IPS DF 19.7 (cell line): Measurements from ENCODE around the gene MRAS.
"Not testable (repeated sequence)": the region's sequence is repeated elsewhere in the genome, so short reads cannot be mapped to it uniquely, and the experiment has no call there.

Experiments used
- DNase-seq: peaks from one replicate; pipeline ENCODE4 v3.0.0-alpha.2; 2013; ENCODE audit warnings: low read depth, low spot score

The MRAS gene

DNA sequence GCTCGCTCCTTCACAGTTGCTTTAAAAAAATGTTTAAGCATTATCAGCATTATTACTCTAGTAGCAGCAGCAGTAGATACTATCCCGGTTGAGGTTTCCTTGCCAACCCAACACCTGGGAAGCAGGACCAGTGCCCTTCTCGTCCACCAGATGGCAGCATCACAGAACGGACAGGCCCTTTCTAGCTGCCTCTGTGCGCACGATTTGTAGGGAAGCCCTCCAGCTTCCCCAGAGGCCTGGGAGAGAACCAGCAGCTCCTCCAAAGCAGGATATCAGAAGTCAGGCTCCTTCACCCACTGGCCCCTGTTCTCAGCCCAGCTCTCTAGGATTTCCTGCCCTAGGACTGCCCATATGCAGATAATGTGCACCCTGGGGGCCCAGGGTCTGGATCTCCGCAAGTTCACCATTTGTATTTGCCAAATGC, 69.2 kb downstream of the MRAS start:
- DNase-seq, result peak; percentile 78

DNA sequence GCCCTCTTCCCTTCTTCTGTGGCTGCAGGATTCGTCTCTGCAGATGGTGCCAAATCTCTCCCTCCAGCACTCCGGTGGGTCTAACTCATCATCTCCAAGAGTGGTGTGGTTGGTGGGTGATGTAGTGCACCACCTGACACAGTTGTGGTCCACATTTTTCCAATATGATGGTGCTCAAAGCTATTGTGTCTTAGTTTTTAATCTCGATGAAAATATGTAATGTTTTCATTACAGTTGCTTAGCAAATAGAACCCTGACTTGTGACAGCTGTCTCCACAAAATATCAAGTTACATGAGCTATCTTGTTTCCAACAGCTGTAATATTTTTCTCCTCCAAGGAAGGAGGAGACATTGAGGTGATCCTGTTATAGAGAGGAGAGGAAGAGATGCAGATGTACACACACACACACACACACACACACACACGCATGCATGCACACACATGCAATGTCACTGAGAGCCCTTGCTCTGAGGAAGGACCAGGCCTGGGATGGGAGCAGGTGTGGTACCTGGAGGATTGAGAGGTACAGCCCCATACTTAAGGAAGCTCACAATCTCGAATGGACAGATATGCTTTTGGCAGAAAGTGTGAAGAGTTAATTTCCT, 70.3 kb downstream of the MRAS start:
- no peak for DNase-seq

DNA sequence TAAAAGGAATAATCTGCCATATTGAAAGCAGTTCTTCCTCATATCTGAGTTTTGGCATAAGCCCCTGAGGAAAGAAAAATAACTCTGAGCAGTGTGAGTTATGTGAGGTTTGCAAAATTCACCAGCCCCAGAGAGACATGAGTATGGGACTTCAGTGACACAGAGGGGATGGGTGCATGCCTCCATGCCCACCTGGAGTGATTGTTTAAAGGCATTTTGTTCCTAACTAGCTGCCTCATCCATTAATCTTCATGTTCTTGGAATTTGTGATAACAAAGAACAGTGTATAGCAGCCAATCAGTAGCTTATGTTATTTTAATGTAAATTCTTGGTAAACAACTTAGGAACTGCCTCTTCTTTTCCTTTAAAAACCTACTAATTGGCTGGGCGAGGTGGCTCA, 74.9 kb downstream of the MRAS start:
- DNase-seq, result no peak

DNA sequence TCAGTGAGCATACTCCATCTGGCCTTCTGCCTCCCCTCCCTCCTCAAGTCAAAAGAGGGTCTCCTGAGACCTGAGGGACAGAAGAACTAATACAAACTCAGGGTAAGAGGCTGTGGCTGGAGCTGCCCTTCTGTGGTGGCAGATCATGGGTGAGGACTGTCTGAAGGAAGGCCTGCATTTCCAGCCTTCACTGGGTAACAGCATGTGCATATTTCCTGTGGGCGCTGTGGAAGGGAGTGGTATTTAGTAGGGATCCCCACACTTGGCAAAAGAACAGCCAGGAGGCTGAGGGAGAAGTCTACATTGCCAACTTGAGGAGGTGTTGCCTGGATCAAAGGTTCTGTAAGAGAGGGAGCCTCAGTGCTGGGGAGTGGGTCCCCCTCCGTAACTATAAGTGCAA, 75.9 kb downstream of the MRAS start:
- DNase-seq, result no peak

DNA sequence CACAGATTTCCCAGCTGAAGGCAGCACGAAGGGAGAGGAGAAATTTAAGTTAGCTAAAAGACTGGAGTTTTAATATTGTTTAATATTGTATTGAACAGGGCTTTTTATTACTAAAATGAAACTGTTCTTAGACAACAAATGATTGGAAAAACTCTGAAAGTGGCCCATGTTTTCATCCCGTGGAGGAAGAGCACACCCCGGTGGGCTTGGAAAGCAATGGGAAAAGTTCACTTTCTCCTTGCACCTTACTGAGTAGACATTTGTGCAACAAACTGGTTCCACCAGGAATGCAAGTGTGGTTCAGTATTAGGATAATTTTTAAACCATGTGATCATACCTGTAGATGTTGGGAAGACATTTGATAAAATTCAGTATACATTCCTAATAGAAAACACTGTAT, 77.8 kb downstream of the MRAS start:
- no peak for DNase-seq

DNA sequence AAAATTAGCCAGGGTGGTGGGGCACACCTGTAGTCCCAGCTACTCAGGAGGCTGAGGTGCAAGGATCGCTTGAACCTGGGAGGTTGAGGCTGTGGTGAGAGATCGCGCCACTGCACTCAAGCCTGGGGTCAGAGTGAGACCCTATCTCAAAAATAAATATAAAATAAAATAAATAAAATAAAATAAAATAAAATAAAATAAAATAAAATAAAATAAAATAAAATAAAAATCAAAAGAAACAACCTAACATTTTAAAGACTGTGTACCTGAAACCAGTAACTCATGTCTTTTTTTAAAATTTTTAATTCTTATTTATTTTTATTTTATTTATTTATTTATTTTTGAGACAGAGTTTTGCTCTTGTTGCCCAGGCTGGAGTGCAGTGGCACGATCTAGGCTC, 78.4 kb downstream of the MRAS start:
- DNase-seq, result not testable (repeated sequence)

DNA sequence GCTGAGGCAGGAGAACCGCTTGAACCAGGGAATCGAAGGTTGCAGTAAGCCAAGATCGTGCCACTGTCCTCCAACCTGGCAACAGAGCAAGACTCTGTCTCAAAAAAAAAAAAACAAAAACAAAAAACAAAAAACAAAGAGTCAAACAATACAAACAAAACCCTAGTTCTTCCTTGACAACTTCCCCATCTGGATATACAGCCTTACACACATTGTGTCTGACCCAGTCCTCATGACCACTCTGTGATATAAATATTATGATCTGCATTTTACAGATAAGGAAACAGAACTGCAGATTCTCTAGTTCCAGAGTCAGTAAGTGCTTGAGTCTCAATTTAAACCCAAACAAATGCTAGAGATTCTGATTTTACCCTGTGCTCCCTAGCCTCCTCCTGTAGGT, 81.3 kb downstream of the MRAS start:
- DNase-seq, result no peak

DNA sequence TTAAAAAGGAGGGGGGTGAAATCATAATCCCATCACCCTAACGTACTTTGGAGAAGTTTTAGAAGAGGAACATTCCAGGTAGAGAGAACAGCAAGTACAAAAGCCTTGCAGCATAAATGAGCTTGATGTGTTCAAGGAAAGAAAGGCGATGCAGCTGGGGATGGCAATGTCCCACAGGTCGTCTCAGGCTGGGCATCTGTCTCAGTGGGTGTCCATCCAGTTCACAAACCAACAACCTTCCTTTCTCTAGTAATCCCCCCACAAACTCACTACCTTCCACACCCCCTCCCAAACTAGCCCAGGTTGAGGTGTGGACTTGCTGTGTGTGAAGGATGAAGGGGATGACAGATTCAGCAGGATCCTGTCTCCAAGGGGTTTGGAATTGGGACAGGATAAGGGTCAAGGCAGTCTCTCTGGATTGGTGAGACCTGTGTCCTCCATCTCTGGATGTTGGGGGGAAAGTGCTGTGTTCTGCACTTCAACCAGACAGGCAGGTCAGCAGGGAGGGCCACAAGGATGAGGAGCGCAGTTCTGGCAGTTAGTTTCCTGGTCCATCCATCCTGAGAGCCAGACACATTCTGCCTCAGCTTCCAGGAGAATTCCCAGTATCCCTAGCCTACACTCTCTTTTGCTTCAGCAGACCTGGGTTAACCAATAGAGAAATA, 84.3 kb downstream of the MRAS start:
- DNase-seq, result no peak

DNA sequence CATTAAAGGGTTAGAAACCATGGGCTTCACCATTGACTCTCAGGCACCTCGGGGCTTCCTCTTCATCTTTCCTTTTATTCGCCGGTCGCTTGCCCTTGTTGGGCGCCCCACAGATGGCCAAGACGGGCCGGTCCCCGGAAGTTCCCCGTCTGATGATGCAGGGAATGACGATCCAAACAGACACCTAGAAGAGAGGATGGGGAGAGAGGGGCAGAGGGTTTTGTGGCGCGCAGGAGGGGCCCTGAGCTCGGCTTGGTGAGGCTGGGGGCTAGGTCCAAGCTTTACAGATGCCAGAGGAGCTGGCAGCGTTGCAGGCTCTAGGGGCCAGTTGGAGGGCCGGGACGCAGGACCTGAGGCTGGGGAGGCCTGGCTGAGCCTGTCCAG, 85.5 kb downstream of the MRAS start:
- no peak for DNase-seq

DNA sequence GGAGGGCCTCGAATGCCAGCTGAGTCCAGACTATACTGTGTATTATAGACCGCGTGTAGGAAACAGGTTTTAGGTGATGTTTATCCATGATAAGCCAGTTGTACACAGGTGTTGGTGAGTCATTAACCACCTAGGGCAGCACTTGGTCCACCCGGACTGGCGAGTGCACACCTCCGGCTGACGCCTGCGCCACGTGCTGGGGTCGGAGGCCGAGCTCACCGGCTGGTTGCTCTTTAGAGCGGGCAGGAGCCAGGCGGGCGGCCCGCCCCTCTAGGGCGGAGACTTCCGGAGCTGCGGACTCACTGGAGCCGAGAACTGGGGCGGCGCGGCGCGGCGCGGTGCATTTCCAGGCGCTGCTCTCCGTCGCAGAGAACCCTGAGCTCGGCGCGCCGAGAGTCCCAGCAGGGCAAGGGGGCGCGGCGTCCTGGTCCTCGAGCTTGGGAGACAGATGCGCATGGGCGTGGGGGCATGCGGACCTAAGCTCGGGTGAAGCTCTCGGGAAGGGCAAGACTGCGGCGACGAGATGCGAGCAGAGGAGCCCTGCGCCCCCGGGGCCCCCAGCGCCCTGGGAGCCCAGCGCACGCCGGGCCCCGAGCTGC, 86.0 kb downstream of the MRAS start, which contains the start of gene ESYT3:
TSS of gene ESYT3 (plus strand) at position 341 of the 599 bp plus-strand sequence. CDS start at position 524, 183 bp downstream.
- peak; percentile 59 for DNase-seq

DNA sequence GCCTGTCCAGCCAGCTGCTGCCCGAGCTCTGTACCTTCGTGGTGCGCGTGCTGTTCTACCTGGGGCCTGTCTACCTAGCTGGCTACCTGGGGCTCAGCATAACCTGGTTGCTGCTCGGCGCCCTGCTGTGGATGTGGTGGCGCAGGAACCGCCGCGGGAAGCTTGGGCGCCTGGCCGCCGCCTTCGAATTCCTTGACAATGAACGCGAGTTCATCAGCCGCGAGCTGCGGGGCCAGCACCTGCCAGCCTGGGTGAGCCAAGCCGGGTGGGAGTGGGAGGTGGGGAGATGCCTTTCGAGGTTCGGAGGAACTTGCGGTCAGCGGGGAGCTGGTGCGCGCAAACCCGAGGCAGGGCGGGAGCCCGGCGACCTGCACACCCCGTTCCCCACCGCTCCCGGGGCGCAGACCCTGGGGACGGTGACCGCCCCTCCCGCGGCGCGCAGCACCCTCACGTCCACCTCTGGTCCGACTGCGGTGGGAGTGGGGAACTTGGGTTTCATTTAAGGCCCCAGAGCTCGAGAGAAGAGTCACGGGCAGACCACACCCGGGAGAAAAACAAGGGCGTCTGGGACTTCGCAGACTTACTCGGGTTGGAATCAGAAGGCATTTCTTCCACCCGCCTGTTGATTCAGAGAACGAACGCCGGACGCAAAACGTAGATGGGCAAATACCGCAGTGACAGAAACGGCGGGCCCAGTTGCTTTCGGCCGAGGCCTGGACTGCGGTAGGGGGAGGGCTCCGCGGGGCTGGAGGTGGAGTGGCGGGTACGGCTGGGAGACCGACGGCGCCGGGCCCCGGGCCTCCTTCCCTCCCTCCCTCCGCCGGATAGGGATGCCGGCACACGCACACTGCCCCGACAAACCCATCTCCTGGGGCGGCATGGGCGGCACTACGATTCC, 86.7 kb downstream of the MRAS start:
- DNase-seq, result no peak

DNA sequence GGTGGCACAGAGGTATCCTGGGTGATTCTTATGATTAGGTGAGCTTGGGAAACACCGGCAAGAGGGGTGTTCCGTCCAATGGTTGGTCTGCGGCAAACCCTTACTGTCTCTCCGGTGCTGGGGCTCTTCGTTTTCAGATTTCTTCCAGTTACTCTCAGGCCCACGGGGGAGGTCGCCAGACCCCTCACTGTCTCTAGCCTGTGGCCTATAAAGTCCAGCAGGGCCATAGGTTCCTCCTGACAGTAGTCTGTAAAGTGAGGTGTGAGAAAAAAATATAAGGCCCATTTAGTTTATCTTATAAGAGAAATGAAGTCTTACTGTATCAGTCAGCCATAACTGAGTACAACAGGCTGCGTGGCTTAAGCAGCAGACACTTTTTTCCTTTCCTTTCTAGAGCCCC, 87.5 kb downstream of the MRAS start:
- DNase-seq, result no peak

DNA sequence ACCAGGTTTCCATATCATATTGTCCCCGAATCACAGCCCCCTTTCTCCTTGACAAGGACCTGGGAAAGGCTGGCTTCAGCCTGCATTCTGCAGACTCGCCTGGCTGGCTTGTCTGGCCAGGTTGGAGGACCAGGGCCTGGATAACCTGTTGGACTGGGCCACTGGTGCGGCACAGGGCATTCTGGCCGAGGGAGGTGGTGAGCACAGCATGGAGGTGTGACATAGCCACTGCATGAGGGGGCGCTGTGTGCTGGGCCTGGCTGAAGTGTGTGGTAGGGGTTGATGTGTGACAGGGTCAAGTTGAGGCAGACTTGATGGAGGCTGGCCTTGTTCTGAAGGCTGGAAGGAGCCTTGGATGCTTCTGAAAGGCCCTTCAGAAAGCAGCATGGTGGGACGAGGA, 88.9 kb downstream of the MRAS start:
- no peak for DNase-seq

DNA sequence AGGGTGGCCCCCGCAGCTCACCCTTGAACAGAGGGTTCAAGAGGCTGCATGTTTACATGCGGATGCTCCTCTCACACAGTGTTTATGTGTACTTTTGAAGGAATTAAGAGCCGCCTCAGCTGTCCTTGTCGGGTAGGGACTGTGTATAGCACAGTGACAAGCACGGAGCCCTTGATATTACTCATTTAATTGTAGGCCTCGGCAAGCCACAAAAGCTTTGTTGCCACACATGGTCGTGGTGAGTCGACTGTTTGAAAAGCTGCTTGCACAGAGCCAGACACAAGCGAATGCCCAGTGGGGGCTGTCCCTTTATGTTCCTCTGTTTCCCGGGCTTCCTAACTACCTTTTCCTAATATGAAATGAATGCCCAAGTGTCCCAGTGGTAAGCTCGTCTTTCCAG, 90.5 kb downstream of the MRAS start:
- DNase-seq, result no peak

DNA sequence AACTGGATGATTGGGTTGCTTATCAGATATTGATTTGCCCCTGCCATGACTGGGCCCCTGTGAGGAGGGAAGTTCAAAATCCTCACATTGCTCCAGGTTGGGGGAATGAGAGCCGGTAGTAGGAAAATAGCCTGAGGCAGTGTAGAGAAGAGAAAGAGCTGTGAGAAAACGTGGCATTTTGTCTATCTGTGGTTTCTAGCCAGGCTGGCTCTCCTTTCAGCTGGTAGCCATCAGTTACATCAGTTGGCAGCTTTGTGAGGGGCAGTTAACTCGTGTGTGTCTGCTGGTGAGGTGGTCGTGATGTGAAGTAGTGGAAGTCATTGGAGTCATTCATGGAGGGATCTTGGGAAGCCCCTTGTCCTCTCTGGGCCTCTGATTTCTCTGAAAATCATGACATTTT, 91.3 kb downstream of the MRAS start:
- no peak for DNase-seq

DNA sequence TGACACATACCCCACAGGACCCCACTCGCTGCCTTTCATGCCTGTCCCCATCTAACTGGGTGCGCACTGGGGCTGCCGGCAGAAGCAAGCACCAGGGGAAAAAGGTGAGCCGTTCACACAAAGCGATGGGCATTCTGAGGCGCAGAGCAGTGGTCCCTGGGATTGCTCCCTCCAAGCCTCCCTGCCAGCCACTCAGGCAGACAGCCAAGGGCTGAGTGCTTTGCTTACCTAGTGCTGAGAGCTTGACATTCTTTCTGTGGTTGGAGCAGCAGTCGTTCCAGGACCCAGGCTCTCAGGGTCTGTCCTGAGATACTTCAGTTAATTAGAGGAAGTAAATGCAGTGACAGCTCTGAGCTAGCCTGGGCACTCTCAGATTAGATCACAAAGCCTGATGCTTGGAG, 91.7 kb downstream of the MRAS start:
- DNase-seq, result no peak

DNA sequence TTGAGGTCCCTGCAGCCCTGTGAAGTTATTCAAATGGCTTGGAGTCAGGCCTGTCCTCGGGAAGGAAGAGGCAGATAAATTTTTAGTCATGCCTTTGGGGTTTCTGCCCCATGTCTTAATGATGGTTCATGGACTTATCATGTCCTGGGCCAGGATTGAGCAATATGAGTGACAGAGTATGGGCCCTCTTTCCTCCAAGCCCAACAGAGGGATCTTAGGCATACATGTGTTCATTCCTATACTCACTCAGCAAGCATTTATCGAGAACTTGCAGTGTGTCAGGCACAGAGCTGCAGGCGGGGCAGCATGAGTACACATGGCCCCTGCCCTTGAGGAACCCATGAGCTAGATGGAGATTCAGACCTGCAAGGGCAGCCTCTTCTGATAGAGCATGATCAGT, 92.2 kb downstream of the MRAS start:
- DNase-seq, result no peak

DNA sequence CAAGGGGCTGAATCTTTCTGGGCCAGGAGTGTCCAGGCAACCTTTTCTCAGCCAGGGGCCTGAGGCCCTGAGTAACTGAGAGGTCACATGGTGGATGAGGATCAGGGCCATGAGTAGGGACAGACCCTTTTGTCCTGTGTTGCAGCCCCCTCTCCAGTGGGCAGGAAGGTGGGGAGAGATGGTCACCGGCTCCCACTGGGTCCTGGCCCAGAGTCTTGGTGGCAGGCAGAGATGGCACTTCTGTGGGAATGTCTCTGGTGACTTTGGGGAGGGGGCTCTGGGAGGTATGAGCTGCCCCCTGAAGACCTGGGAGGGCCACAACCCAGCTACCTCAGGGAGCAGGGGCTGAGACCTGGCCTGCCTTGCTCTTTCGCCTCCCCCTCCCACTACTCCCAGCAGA, 92.9 kb downstream of the MRAS start:
- DNase-seq, result no peak

DNA sequence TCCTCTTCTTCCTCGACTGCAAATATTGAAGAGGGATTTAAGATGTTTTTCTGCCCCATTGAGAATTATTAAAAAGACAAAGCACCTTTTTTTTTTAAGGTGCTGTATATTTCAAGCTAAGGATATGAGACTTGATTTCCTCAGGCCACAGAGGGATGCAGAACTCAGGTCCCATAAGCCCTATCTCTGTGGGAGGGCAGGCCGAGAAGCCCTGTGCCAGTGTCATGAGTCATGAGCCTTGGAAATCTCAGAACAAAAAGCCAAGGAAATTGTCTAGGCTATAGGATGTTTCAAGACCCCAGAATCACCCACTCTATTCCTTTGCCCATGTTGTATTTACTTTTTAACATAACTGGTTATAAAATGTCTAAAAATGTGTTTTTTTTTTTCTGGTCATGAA, 93.4 kb downstream of the MRAS start:
- DNase-seq, result no peak

DNA sequence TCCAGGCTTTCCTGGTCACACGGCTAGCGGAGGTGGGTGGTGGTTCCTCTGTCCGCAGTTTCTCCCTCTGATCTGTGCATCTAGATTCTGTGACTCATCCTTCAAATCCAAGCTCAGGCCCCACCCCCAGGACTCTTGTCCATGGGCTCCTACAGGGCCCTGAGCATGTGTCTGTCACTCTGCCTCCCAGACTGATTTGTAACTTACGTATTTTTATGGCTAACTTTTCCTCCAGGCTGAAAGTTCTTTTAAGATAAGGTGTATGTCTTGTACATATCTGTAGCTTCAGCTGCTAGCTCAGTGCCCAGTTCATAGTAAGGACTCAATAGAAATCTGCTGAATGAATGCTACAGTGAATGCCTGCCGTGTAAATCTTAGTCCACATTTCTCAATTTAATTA, 94.1 kb downstream of the MRAS start:
- DNase-seq, result no peak

DNA sequence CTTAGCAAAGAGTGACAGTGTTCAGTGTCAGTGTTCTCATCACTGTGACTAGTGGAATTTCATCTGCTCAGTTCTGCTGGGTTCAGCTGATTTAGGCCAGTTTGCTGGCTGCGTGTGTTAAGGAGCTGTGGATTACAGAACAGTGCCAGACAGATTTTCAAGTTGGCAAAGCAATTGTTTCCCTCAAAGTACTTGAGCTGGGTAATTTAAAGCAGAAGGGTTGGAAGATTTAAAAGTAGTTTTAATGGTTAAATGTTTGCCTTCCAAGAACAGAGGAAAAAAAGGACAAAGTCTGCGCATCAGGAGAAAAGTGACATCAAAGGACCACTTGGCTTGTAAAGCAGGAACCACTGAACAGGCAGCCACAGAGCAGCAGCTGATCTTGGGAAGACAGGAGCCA, 94.7 kb downstream of the MRAS start:
- no peak for DNase-seq
